PFSK-1 (cell line): ENCODE results near the gene CEP170B.

Experiments used
- POLR2AphosphoS5 ChIP-seq: IDR thresholded peaks from 2 replicates; pipeline ENCODE4 v1.6.1; 2012; ENCODE audit warnings: low read depth, mild to moderate bottlenecking, control low read depth, low read length, moderate library complexity
- SIN3A ChIP-seq: IDR thresholded peaks from 2 replicates; pipeline ENCODE4 v1.6.1; 2012; ENCODE audit warnings: mild to moderate bottlenecking, low read length, moderate library complexity, borderline replicate concordance; ENCODE audit not compliant: insufficient read depth

- TF ChIP-seq POLR2AphosphoS5 (no peak), SIN3A (no peak)
These were observed 58.8 kb downstream of the CEP170B start for GRCh38 chr14:104923640-104924420.
